GM19035 (cell line): Measurements from ENCODE around the gene SLC1A1.
"Not testable (repeated sequence)": the region's sequence is repeated elsewhere in the genome, so short reads cannot be mapped to it uniquely, and the experiment has no call there.

ENCODE experiments used
- ATAC-seq: cut with Tn5 transposase; IDR thresholded peaks from one replicate; pipeline ENCODE4 v1.9.1; 2021; ENCODE audit not compliant: unreplicated experiment

Gene SLC1A1

GRCh38 chr9:4540425-4540824, 50.2 kb downstream of the SLC1A1 start:
- no peak for ATAC-seq

- ATAC-seq, result no peak
Observed at GRCh38 chr9:4541281-4541680, 51.0 kb downstream of the SLC1A1 start.

- ATAC-seq, result no peak
Observed at GRCh38 chr9:4541856-4542255, 51.6 kb downstream of the SLC1A1 start.

- not testable (repeated sequence) for ATAC-seq
Observed at GRCh38 chr9:4544714-4545113, 54.4 kb downstream of the SLC1A1 start.

DNA sequence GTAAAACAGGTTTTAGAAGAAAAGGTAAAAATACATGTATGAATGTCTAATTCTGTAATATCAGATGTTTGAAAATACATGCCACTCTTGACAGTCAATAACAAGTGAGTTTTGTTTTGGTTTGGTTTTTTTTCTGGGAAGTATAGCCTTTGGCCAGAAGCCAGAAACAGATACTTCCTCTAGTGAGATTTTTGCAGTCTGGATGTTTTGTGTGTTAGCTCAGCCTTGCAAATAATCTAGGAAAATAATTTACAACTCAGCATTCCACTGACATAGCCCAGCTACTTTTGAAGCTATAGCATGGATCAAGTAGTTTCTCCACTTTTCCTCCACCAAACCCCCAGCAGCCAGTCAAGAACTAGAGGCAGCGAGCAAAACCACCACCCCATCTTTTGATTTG, 56.7 kb downstream of the SLC1A1 start:
- no peak for ATAC-seq

GRCh38 chr9:4548811-4549725, 58.8 kb downstream of the SLC1A1 start:
- ATAC-seq, result no peak

DNA sequence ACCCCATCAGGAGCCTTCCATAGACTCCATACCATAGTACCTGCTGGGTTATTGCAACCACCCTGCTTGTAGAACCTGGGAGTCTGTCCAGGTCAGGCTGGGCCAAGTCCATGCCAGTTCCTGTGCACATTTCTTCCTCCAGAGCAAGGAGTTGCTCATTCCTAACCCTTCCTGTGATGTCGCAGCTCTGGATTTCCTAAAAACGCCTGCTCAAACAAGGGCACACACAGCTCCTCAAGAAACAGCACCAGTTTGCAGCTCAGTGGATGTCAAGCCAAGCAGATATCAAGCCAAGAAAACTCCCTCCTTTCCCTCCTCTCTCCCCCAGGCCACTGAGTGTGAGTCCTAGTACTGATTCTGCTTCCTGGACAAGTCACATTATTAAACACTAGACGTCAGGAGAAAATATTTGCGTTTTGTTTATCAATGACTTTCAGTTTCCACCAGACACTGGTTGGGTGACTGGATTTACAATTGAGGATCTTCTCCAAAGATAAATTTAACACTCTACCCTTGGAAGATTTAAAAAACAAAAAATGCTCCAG, 59.6 kb downstream of the SLC1A1 start:
- ATAC-seq, result no peak

DNA sequence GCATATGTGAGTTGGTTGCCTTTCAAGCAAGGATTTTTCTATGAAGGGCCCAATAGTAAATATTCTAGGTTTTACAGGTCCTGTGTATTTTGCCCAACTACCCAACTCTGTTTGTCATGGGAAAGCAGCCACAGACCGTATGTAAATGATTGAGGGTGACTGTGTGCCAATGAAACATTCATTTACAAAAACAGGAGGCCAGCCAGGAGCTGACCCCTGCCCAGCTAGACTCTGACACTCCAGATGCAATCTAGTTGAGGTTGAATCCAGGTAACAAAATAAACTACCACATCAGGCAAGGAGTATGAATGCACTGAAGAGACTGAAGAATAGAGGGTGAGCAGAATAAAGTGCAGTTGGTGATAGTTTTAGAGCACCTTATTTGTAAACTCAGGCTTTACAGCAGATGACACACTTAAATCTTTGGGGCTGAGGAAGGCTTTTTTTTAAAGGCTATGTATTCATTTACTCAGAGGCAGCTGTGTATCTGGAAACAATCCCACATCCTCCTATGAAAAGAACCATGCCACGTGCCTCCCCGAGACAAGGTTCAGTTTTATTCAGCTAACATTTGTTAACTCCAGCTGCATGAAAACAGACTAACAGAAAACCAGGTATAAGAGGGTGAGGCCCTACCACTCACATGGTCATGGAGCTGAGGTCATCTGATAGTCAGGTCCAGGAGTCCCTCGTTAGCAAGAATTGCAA, 60.7 kb downstream of the SLC1A1 start:
- no peak for ATAC-seq

DNA sequence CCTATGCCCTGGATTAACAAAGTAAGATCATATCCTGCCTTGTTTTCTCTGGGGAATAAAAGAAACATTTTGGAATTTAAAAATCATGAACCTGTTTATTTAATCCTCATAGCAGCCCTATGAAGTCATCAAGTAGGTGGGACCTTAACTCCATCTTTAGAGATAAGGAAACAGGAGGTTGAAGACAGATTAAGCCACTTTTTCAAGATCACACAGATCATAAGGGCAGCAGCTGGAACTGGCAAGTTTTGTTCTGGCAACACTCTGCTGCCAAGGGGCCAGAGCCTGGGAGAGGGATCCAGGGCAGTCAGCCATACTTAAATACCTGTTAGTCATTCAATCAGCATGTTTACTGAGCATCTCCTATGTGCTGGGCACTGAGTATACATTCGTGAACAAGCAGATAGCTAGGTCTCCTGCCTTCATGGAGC, 63.7 kb downstream of the SLC1A1 start:
- no peak for ATAC-seq

- no peak for ATAC-seq
Observed at GRCh38 chr9:4555236-4555635, 65.0 kb downstream of the SLC1A1 start.

- no peak for ATAC-seq
Observed at GRCh38 chr9:4558371-4558998, 68.2 kb downstream of the SLC1A1 start.

DNA sequence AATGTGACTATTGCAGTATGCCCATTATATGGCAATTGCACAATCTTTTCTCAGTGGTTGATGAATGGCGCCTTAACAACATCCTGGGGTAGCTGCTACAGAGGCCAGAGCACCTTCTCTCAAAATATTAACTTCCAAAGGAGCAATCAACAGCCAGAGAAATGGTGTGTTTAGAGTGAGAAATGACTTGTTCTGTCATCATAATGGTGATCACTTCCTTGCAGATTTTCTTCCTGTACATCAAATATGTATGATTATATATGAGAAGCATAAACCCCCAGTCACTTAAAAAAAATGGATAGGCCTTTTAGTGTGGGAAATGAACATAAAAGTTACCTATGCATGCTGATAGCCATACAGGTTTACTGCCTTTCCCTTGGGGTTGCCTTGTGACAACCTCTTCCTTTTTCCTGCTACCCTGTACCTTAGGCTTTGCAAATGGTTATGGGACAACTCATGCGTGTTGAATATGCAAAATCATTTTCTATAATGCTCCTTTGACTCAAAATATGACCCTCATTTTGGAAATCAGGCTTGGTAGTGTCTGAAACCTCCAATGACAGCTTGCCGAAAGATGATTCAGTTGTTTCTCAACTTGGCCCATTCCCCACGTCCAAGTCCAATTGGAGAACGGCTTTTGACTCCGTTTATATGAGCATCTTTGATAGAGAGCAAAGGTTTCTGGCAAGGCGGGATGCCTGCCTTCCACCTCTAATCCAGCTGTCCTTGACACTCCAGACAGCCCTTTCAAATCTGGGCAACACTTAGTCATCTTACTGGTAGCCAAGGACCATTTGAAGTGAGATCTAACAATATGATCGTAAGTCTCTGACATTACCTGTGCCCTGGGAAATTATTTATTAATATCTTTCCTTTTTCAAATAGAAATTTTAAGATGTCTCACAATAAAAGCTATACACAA, 69.3 kb downstream of the SLC1A1 start:
- ATAC-seq, result peak; percentile 84

DNA sequence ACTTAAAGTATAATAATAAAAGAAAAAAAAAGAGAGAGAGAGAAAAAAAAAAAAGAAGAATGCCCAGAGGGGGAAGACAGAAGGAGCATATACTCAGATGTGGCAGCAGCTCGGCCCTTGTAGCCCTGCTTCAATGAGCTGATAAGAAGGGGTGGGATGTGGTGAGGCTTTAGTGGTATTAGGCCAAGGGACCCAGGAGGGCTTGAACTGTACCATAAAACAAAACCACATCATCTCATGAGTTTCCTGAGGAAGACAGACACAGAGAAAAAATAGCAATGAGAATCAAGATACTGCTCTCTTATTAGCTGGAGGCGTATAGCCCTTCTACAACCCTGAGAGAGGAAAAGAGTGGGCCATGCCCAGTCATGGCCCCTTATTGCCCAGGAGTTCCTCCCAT, 72.8 kb downstream of the SLC1A1 start:
- no peak for ATAC-seq

DNA sequence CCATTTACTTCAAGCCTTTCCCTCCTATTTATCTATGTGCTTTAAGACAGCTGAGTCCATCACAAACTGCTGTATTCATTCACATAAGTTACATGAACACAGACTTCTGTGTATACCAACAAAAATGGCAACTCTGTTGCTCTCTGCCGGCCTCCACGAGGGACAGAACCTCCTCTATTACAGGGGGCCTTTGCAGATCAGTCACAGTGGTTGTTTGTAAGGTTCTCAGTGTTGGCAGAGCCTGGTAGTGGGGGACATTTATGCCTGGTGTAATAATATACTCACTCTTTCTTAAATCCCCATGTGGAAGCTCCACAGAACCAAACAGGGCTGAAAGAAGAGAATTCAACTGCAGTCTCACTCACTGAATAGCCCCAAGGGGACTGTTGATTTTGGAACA, 76.5 kb downstream of the SLC1A1 start:
- ATAC-seq, result no peak

DNA sequence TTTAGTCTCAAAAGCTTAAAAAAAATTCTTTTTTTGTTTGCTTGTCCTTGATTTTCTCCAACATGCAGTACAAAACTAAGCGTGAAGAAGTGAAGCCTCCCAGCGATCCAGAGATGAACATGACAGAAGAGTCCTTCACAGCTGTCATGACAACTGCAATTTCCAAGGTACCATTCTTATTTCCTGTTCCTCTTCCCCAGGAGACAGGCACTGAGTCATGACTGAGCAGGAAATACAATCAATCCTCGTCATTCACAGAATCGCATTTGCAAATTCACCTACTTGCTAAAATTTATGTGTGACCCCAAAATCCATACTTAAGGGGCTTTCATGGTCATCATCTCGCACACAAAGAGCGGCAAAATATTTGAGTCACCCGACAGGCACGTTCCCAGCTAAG, 77.3 kb downstream of the SLC1A1 start:
- no peak for ATAC-seq

DNA sequence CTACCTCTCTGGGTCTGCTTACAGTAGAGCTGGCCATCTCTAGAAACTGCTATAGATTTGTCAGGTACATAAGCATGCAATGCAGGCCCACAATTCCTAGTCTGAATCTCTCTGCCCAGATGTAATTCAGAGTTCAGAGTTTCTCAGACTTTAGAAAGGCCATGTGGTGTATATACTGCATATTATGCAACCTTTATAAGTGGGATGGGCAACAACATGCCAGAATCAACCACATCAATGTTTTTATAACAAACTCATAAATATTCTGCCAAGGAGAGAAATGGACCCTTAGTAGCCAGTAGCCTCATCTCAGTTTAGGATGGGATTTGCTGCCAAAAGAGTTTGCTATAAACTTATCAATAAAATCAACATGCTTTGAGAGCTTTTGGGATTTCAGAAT, 78.8 kb downstream of the SLC1A1 start:
- no peak for ATAC-seq

DNA sequence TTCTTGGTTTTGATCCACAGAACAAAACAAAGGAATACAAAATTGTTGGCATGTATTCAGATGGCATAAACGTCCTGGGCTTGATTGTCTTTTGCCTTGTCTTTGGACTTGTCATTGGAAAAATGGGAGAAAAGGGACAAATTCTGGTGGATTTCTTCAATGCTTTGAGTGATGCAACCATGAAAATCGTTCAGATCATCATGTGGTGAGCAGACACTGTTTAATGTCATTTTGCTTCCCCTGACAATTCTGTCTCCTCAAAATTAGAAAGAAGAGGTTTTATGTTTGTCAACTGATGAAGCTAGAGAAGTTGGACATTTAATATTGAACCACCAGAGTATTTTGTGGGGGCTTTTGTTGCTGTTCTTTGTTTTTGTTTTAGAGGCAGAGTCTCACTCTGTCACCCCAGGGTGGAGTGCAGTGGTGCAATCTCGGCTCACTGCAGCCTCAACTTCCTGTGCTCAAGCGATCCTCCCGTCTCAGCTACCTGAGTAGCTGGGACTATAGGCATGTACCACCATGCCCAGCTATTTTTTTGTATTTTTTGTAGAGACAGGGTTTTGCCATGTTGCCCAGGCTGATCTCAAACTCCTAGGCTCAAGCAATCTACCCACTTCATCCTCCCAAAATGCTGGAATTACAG, 82.0 kb downstream of the SLC1A1 start:
- no peak for ATAC-seq

DNA sequence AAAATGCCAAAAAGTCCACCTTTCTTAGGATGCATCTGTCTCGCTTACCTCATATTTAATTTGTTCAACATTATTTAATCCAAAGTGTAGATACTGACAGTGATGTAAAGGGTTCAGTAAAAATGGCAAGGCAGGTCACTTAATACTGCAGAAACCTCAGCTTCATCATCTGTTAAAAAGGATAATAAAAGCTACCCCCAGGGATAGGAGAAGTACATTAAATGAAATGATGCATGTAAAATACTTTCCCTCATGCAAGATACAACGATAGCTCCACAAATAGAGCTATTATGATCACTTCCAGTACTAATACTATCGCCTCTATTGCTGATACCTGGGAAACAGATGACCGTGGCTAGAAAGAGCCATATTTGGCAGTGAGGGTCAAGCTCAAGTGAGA, 82.9 kb downstream of the SLC1A1 start:
- ATAC-seq, result no peak

DNA sequence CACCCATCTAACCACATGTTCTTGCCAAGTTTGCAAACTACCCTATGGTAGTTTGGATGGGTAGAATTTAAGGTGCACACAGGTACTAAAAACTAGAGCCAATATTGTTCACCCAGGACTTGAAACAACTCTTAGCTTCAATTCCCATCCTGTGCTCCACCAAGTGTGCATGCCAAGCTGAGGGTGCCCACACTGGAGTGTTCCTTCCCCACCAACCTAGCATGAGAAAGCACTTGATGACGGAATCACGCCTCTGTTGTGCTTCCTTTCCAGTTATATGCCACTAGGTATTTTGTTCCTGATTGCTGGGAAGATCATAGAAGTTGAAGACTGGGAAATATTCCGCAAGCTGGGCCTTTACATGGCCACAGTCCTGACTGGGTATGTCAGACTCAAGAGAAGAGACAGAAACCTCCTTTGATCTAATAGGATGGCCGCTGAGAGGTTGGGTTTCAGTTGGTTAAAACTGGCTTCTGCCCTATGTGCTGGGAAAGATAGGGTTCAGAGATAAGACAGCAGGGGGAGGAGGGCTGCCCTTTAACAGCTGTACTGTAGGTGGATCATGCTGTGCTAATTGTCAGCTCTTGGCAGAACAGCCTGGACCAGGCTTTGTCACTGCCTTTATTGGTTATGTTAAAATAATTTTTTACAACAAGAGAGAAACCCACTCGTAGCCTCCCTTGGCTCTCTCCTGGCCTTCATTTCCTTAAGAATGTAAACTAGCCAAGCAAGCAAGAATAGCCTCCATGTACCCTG, 83.5 kb downstream of the SLC1A1 start:
- no peak for ATAC-seq
